SJCRH30 (cell line): Measurements from ENCODE around the gene PLXNB1. TPM values are rescaled to one million over a fixed set of nuclear protein-coding genes. Genes with fewer than 3 reads are reported as not detected.

Experiments used
- DNase-seq, 2 experiments: peaks; one replicate each; pipeline ENCODE4 v3.0.0-alpha.2; 2015 to 2020
- H3K27ac ChIP-seq: fragments of 250-450 bp; sonication (Bioruptor Pico); 2 replicates; pipeline ENCODE4 v1.5.1; 2020; ENCODE audit warnings: mild to moderate bottlenecking, moderate library complexity
- H3K27me3 ChIP-seq: fragments of 250-450 bp; sonication (Bioruptor Pico); 2 replicates; pipeline ENCODE4 v1.5.1; 2020; ENCODE audit warnings: mild to moderate bottlenecking, moderate library complexity
- H3K36me3 ChIP-seq: fragments of 250-450 bp; sonication (Bioruptor Pico); 2 replicates; pipeline ENCODE4 v1.5.1; 2020; ENCODE audit warnings: mild to moderate bottlenecking, moderate library complexity
- H3K4me1 ChIP-seq: fragments of 250-450 bp; sonication (Bioruptor Pico); 2 replicates; pipeline ENCODE4 v1.5.1; 2020; ENCODE audit warnings: mild to moderate bottlenecking, moderate library complexity
- H3K4me3 ChIP-seq: fragments of 250-450 bp; sonication (Bioruptor Pico); 2 replicates; pipeline ENCODE4 v1.5.1; 2020; ENCODE audit warnings: mild to moderate bottlenecking, moderate library complexity
- H3K9me3 ChIP-seq: fragments of 250-450 bp; sonication (Bioruptor Pico); replicated peaks from 2 replicates; pipeline ENCODE4 v1.5.1; 2020; ENCODE audit warnings: mild to moderate bottlenecking, moderate library complexity
- total RNA-seq: library from RNA; depleted of rRNA; stranded (reverse); fragments of >200 nt; shearing (Covaris generic); gene quantifications from 2 replicates; pipeline ENCODE4 v1.2.3, GENCODE V29; 2014

PLXNB1 gene
- total RNA-seq, 1 experiment from 2014 or later, result 45.0 TPM

DNA sequence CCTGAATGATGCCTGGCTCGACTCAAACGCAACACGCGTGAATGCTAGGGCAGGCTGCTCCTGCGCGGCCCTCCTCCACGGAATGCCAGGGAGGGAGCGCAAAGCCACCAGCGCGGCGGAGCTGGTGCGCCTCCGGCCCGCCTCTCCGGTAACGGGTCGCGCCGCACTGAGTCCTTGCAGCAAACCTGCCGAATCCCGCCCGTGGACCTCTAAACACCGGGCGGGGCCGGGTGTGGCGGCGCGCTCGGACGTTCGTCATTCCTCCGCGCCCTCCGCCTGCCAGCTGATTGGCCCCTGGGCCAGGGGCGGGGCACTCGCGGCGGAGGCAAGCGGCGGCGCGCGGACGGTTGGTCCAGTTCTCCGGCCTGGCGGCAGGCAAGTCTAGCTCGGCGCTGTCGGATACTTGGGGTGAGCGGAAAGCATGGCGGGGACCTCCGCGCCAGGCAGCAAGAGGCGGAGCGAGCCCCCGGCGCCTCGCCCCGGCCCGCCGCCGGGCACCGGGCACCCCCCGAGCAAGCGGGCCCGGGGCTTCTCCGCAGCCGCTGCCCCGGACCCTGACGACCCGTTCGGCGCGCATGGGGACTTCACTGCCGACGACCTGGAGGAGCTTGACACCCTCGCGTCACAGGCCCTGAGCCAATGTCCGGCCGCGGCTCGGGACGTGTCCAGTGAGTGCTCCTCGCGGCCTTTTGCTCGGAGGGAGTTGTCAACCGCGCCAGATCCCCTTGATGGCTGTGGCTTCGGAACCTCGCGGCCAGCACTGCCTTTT lies 16.7 kb upstream of the PLXNB1 start, which contains the start of gene ATRIP:
ATRIP (plus strand) TSS at position 313 of the 769 bp plus-strand sequence; CDS start at position 422, 109 bp downstream.
- Histone ChIP-seq H3K4me3 (peak within 1 kb of the TSS; percentile 87), H3K27ac (peak within 1 kb of the TSS; percentile 32; the same call in 1 of the 2 replicates), H3K27me3 (no peaks in the 10 kb centered on the region), H3K36me3 (peaks cover 25% of the 10 kb centered on the region), H3K9me3 (no peaks in the 10 kb centered on the region), H3K4me1 (peaks cover 7% of the 10 kb centered on the region; the same call in 1 of the 2 replicates)
- DNase-seq, result peak; percentile 86

GRCh38 chr3:48446043-48446424 lies 16.1 kb upstream of the PLXNB1 start:
- no peak for DNase-seq
- no peaks in the 10 kb centered on the region for H3K9me3 ChIP-seq
- no peaks in the 10 kb centered on the region for H3K27me3 ChIP-seq
- H3K4me3 ChIP-seq, result peak overlapping the region; percentile 87
- H3K4me1 ChIP-seq, result peaks cover 9% of the 10 kb centered on the region; the same call in 1 of the 2 replicates
- peak overlapping the region; percentile 32; the same call in 1 of the 2 replicates for H3K27ac ChIP-seq
- peaks cover 27% of the 10 kb centered on the region for H3K36me3 ChIP-seq

DNA sequence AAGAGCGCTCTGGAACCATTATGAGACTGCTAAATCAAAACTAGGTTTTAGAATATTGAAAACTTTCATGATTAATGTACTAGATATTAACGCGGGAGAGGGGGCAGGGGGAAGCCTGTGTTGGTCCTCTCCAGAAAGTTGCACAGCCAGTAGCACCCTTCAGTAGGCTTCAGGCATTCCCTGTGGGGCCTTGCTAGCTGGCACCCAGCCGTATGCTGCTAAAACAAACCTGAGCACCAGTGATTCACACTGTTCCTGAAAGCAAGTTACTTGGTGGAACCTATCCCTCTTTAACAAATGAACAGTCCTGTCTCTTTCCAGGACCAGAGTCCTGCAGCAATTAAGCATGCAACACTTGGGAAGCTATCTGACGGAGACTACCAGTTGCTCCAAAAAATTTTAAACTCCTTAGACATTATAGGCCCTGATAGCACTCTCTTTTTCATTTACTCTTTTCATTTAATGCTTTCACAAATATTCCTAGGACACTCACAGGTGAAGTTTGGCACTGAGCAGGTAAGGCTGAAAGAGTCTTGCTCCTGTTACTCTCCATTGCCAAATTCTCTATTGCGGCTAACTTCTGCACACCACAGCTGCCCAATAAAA lies 15.5 kb upstream of the PLXNB1 start:
- DNase-seq, result no peak
- peaks cover 27% of the 10 kb centered on the region for H3K36me3 ChIP-seq
- H3K27ac ChIP-seq, result no peak overlapping the region
- no peaks in the 10 kb centered on the region for H3K27me3 ChIP-seq
- peaks cover 9% of the 10 kb centered on the region; the same call in 1 of the 2 replicates for H3K4me1 ChIP-seq
- no peak overlapping the region; the same call in 1 of the 2 replicates for H3K4me3 ChIP-seq
- no peaks in the 10 kb centered on the region for H3K9me3 ChIP-seq

DNA sequence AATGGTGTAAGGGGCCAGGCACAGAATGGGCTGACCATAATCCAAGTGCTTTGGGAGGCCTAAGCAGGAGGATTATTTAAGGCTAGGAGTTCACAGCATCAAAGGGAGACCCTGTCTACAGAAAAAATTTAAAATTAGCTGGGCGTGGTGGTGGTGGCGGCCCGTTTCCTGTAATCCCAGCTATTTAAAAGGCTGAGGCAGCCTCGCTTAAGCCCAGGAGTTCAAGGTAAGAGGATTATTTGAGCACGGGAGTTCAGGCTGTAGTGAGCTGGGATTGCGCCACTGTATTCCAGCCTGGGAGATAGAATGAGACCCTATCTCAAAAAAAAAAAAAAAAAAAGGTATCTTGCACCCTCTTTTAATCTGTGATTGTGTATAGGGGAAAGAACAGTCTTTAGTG lies 12.1 kb upstream of the PLXNB1 start:
- H3K9me3 ChIP-seq, result no peaks in the 10 kb centered on the region
- no peak overlapping the region for H3K4me3 ChIP-seq
- no peak for DNase-seq
- no peaks in the 10 kb centered on the region for H3K27me3 ChIP-seq
- H3K36me3 ChIP-seq, result peaks cover 22% of the 10 kb centered on the region
- H3K27ac ChIP-seq, result no peak overlapping the region
- H3K4me1 ChIP-seq, result peaks cover 6% of the 10 kb centered on the region; the same call in 1 of the 2 replicates

GRCh38 chr3:48440590-48440958 lies 10.7 kb upstream of the PLXNB1 start:
- no peaks in the 10 kb centered on the region for H3K9me3 ChIP-seq
- H3K27me3 ChIP-seq, result no peaks in the 10 kb centered on the region
- peak overlapping the region; percentile 67 for H3K4me3 ChIP-seq
- H3K4me1 ChIP-seq, result peaks cover 6% of the 10 kb centered on the region; the same call in 1 of the 2 replicates
- peak in 1 of 2 experiments; percentile 32 for DNase-seq
- H3K36me3 ChIP-seq, result peaks cover 22% of the 10 kb centered on the region
- H3K27ac ChIP-seq, result peak overlapping the region; percentile 50; the same call in 1 of the 2 replicates

- Histone ChIP-seq H3K27me3 (no peaks in the 10 kb centered on the region), H3K4me1 (peaks cover 6% of the 10 kb centered on the region; the same call in 1 of the 2 replicates)
- DNase-seq, result peak; percentile 97
Measured at GRCh38 chr3:48439820-48440589, 10.1 kb upstream of the PLXNB1 start, which contains the start of the genes CCDC51 and TMA7. CCDC51 (minus strand) TSS chr3:48440119; CDS start chr3:48435128, 4,991 bp downstream. TMA7 (plus strand) TSS chr3:48440257; CDS start chr3:48440297, 40 bp downstream.

GRCh38 chr3:48437812-48438211 lies 7.9 kb upstream of the PLXNB1 start:
- Histone ChIP-seq H3K4me3 (no peak overlapping the region), H3K27ac (no peak overlapping the region), H3K36me3 (peaks cover 9% of the 10 kb centered on the region), H3K27me3 (no peaks in the 10 kb centered on the region), H3K9me3 (no peaks in the 10 kb centered on the region), H3K4me1 (peaks cover 6% of the 10 kb centered on the region; the same call in 1 of the 2 replicates)
- no peak for DNase-seq

More at GRCh38 chr3:48439820-48440589, 10.1 kb upstream of the PLXNB1 start, which contains the start of the genes CCDC51 and TMA7:
- peak within 1 kb of the TSS; percentile 50; the same call in 1 of the 2 replicates for H3K27ac ChIP-seq
- peaks cover 22% of the 10 kb centered on the region for H3K36me3 ChIP-seq
- peak within 1 kb of the TSS; percentile 67 for H3K4me3 ChIP-seq
- H3K9me3 ChIP-seq, result no peaks in the 10 kb centered on the region

GRCh38 chr3:48436855-48437254 lies 7.0 kb upstream of the PLXNB1 start:
- Histone ChIP-seq H3K4me1 (peaks cover 5% of the 10 kb centered on the region; the same call in 1 of the 2 replicates), H3K9me3 (no peaks in the 10 kb centered on the region), H3K4me3 (no peak overlapping the region), H3K27me3 (no peaks in the 10 kb centered on the region), H3K27ac (no peak overlapping the region), H3K36me3 (peaks cover 5% of the 10 kb centered on the region)
- DNase-seq, result no peak

DNA sequence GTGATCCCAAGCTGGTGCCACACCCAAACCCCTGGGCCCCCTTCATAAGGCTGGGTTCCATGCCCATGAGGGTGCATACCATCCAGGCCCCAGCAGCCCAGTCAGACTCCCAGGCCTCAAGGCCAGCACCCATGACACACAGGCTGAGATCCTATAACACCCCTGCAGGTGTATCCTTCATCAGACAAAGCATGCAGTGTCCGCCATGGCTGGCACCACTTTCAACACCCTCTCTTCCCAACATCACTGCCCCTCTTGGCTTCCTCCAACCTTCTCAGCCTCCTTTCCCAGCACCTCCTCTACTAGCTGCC lies 6.5 kb upstream of the PLXNB1 start:
- Histone ChIP-seq H3K4me3 (no peak overlapping the region), H3K27ac (no peak overlapping the region), H3K4me1 (0 out of 2 replicates have a peak, but pooled peaks cover under 1% of the 10 kb centered on the region), H3K9me3 (no peaks in the 10 kb centered on the region), H3K36me3 (peaks cover under 1% of the 10 kb centered on the region), H3K27me3 (no peaks in the 10 kb centered on the region)
- no peak for DNase-seq

- peak; percentile 77 to 92 for DNase-seq
- Histone ChIP-seq H3K27ac (no peak overlapping the region), H3K4me1 (no peaks in the 10 kb centered on the region), H3K9me3 (no peaks in the 10 kb centered on the region), H3K27me3 (no peaks in the 10 kb centered on the region), H3K4me3 (no peak overlapping the region), H3K36me3 (no peaks in the 10 kb centered on the region; the same call in 1 of the 2 replicates)
Measured at GRCh38 chr3:48435774-48436476, 6.0 kb upstream of the PLXNB1 start.

- Histone ChIP-seq H3K9me3 (no peaks in the 10 kb centered on the region), H3K4me1 (no peaks in the 10 kb centered on the region), H3K4me3 (no peak overlapping the region), H3K27me3 (no peaks in the 10 kb centered on the region), H3K36me3 (no peaks in the 10 kb centered on the region; the same call in 1 of the 2 replicates), H3K27ac (no peak overlapping the region)
- DNase-seq, result no peak
Measured at GRCh38 chr3:48435223-48435595, 5.3 kb upstream of the PLXNB1 start.

DNA sequence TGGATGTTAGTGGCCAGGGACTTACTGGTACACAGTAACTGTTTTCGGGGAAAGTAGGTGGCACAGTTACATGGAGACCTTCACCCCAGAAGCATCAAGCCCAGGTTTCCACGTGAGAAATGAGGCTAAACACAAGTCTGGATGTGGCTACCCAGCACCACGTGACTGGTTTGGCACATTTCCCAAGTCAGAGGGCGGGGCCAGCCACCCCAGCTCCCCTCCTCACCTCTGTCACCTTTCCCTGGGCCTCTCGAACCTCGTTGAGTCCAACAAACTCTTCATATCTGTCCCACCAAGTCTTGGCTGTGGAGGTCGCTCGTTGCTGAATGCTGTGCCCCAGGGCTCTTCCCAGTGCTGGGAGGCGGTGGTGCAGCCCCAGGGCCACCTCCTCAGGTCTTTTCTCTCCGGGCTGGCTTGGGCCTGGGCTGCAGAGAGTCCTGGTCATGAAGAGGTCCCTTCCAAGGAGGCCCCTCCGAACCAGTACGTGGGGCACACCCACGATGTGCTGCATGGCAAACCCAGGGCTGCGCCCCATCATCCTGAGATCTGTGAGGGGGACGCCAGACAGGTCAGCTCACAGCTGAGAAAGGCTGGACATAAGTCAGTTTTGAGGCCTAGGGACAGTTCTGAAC lies 4.8 kb upstream of the PLXNB1 start:
- H3K4me1 ChIP-seq, result no peaks in the 10 kb centered on the region
- no peak for DNase-seq
- no peaks in the 10 kb centered on the region for H3K9me3 ChIP-seq
- H3K27ac ChIP-seq, result no peak overlapping the region
- no peak overlapping the region for H3K4me3 ChIP-seq
- H3K27me3 ChIP-seq, result no peaks in the 10 kb centered on the region
- no peaks in the 10 kb centered on the region; the same call in 1 of the 2 replicates for H3K36me3 ChIP-seq

GRCh38 chr3:48433472-48434118 lies 3.7 kb upstream of the PLXNB1 start:
- DNase-seq, result no peak
- H3K27ac ChIP-seq, result no peak overlapping the region
- H3K36me3 ChIP-seq, result no peaks in the 10 kb centered on the region; the same call in 1 of the 2 replicates
- H3K4me3 ChIP-seq, result no peak overlapping the region
- no peaks in the 10 kb centered on the region for H3K4me1 ChIP-seq
- H3K27me3 ChIP-seq, result no peaks in the 10 kb centered on the region
- no peaks in the 10 kb centered on the region for H3K9me3 ChIP-seq
